Measurements from ENCODE around the gene MTX1. TPM values are rescaled to one million over a fixed set of nuclear protein-coding genes. Genes with fewer than 3 reads are reported as not detected.
A peak's percentile ranks its signal among the peaks of the same experiment; 100 is the strongest.
"Not testable (repeated sequence)": the region's sequence is repeated elsewhere in the genome, so short reads cannot be mapped to it uniquely, and the experiment has no call there.

The MTX1 gene
- 10 to 100 TPM; 20.0 to 50.7 (median 23.9) TPM for total RNA-seq
- long read RNA-seq, transcript MTX1-202 (8 exons, 1,632 nt): major isoform, 8 of 11 reads
- long read RNA-seq, partial matches to known transcripts: 2 of 11 reads
- long read RNA-seq, other reads (novel, unspliced or antisense): 0 of 11 reads

GRCh38 chr1:155208541-155209311, at the start of gene MTX1:
Gene MTX1 (plus strand): TSS chr1:155208695. CDS start chr1:155208805, 110 bp downstream.
- 7% methylated on average over 3 of the region's 64 CpGs for WGBS (ENCODE audit: insufficient coverage, low coverage, low lambda C conversion rate, missing lambda C conversion rate)
- peaks cover 0 to 14% (median 0%) of the 10 kb centered on the region in 4 donors for H3K4me1 ChIP-seq
- ATAC-seq: peak; percentile 80 to 86 (median 83)
- peak; percentile 32 for TF ChIP-seq POLR2A (IDR thresholded peaks at IDR 0.05)
- no peak for TF ChIP-seq CTCF (IDR thresholded peaks at IDR 0.05)
- DNase-seq: peak; percentile 87 to 90 (median 88)
- peak within 1 kb of the TSS; percentile 96 to 99 (median 97) for H3K27ac ChIP-seq
- no peaks in the 10 kb centered on the region for H3K36me3 ChIP-seq
- H3K4me3 ChIP-seq: peak within 1 kb of the TSS; percentile 84 to 100 (median 97)
- no peaks in the 10 kb centered on the region for H3K27me3 ChIP-seq
- H3K9me3 ChIP-seq: no peaks in the 10 kb centered on the region
- intact Hi-C loops (cut with DNase I): no loop called here

GRCh38 chr1:155158991-155159390, 49.5 kb upstream of the MTX1 start:
- Histone ChIP-seq H3K9me3 (no peaks in the 10 kb centered on the region), H3K4me3 (no peak overlapping the region), H3K36me3 (no peaks in the 10 kb centered on the region), H3K4me1 (no peaks in the 10 kb centered on the region), H3K27me3 (no peaks in the 10 kb centered on the region), H3K27ac (no peak overlapping the region)
- no peak for DNase-seq
- intact Hi-C loops (cut with DNase I): no loop called here
- ATAC-seq: no peak
- TF ChIP-seq POLR2A (IDR thresholded peaks at IDR 0.05) (no peak), CTCF (IDR thresholded peaks at IDR 0.05) (no peak)
- 81% methylated on average over 1 of the region's 1 CpG for WGBS (ENCODE audit: insufficient coverage, low coverage, low lambda C conversion rate, missing lambda C conversion rate)

- TF ChIP-seq CTCF (IDR thresholded peaks at IDR 0.05) (no peak), POLR2A (IDR thresholded peaks at IDR 0.05) (no peak)
- intact Hi-C loops (cut with DNase I): no loop called here
- no peak overlapping the region for H3K4me3 ChIP-seq
- DNase-seq (no peak), ATAC-seq (no peak)
- H3K27me3 ChIP-seq: no peaks in the 10 kb centered on the region
- H3K9me3 ChIP-seq: no peaks in the 10 kb centered on the region
- 66% methylated on average over 8 of the region's 8 CpGs for WGBS (ENCODE audit: insufficient coverage, low coverage, low lambda C conversion rate, missing lambda C conversion rate)
- H3K4me1 ChIP-seq: no peaks in the 10 kb centered on the region
- no peaks in the 10 kb centered on the region for H3K36me3 ChIP-seq
- no peak overlapping the region for H3K27ac ChIP-seq
Observed at GRCh38 chr1:155160128-155160527, 48.4 kb upstream of the MTX1 start.

GRCh38 chr1:155162631-155163030, 45.9 kb upstream of the MTX1 start:
- ATAC-seq; intact Hi-C loops (cut with DNase I); H3K36me3 ChIP-seq; H3K9me3 ChIP-seq; H3K27me3 ChIP-seq; H3K4me3 ChIP-seq; H3K27ac ChIP-seq; DNase-seq; H3K4me1 ChIP-seq: not testable (repeated sequence)
- 80% methylated on average over 1 of the region's 6 CpGs for whole genome bisulfite sequencing (ENCODE audit: insufficient coverage, low coverage, low lambda C conversion rate, missing lambda C conversion rate)

- WGBS (ENCODE audit: insufficient coverage, low coverage, low lambda C conversion rate, missing lambda C conversion rate): 90% methylated on average over 4 of the region's 4 CpGs
- H3K9me3 ChIP-seq; intact Hi-C loops (cut with DNase I): not testable (repeated sequence)
Observed at GRCh38 chr1:155163785-155164184, 44.7 kb upstream of the MTX1 start.

GRCh38 chr1:155164625-155165024, 43.9 kb upstream of the MTX1 start:
- intact Hi-C loops (cut with DNase I): loop anchor here (5.0 kb wide), 1 partner anchor 72 kb away; no protein-coding TSS in a partner anchor
- not testable (repeated sequence) for H3K4me3 ChIP-seq

More at GRCh38 chr1:155163785-155164184, 44.7 kb upstream of the MTX1 start:
- not testable (repeated sequence) for H3K36me3 ChIP-seq, ATAC-seq, DNase-seq, H3K27me3 ChIP-seq, H3K27ac ChIP-seq, H3K4me3 ChIP-seq, H3K4me1 ChIP-seq

More at GRCh38 chr1:155164625-155165024, 43.9 kb upstream of the MTX1 start:
- H3K36me3 ChIP-seq, H3K4me1 ChIP-seq, H3K9me3 ChIP-seq, H3K27ac ChIP-seq, H3K27me3 ChIP-seq, ATAC-seq, DNase-seq: not testable (repeated sequence)
- WGBS (ENCODE audit: insufficient coverage, low coverage, low lambda C conversion rate, missing lambda C conversion rate): 88% methylated on average over 6 of the region's 11 CpGs
